Osteocyte (in vitro differentiated cells): ENCODE results near the gene RMC1. TPM values are rescaled to one million over a fixed set of nuclear protein-coding genes. Genes with fewer than 3 reads are reported as not detected.
A peak's percentile ranks its signal among the peaks of the same experiment; 100 is the strongest.

ENCODE experiments used
- DNase-seq: peaks from one replicate; pipeline ENCODE4 v3.0.0; 2021; ENCODE audit warnings: mixed read lengths; ENCODE audit not compliant: unreplicated experiment; ENCODE audit errors: extremely low spot score
- H3K27ac Mint-ChIP-seq: one replicate; pipeline ENCODE4 v1.8.0; 2021; ENCODE audit warnings: mild to moderate bottlenecking, mixed read lengths; ENCODE audit not compliant: unreplicated experiment
- H3K27me3 Mint-ChIP-seq: one replicate; pipeline ENCODE4 v1.8.0; 2021; ENCODE audit warnings: mixed read lengths; ENCODE audit not compliant: unreplicated experiment
- H3K36me3 Mint-ChIP-seq: one replicate; pipeline ENCODE4 v1.8.0; 2021; ENCODE audit warnings: mixed read lengths; ENCODE audit not compliant: unreplicated experiment
- H3K4me1 Mint-ChIP-seq: one replicate; pipeline ENCODE4 v1.8.0; 2021; ENCODE audit warnings: mixed read lengths; ENCODE audit not compliant: unreplicated experiment
- H3K4me3 Mint-ChIP-seq: one replicate; pipeline ENCODE4 v1.8.0; 2021; ENCODE audit warnings: mild to moderate bottlenecking, moderate library complexity, mixed read lengths; ENCODE audit not compliant: unreplicated experiment
- H3K9me3 Mint-ChIP-seq: one replicate; pipeline ENCODE4 v1.8.0; 2021; ENCODE audit warnings: mixed read lengths; ENCODE audit not compliant: unreplicated experiment
- total RNA-seq: library from RNA; stranded (reverse); gene quantifications from 2 replicates; pipeline ENCODE4 v1.2.1, GENCODE V29; 2021
- TF ChIP-seq, protein P1 (sequence below): fragments of 200-600 bp; sonication (generic); IDR thresholded peaks from 2 replicates; pipeline ENCODE4 v1.5.0; 2021; ENCODE audit warnings: antibody characterized with exemption, mild to moderate bottlenecking, moderate library complexity

RMC1 gene
- total RNA-seq, 1 donor from 2014 or later = 25.5 TPM

DNA sequence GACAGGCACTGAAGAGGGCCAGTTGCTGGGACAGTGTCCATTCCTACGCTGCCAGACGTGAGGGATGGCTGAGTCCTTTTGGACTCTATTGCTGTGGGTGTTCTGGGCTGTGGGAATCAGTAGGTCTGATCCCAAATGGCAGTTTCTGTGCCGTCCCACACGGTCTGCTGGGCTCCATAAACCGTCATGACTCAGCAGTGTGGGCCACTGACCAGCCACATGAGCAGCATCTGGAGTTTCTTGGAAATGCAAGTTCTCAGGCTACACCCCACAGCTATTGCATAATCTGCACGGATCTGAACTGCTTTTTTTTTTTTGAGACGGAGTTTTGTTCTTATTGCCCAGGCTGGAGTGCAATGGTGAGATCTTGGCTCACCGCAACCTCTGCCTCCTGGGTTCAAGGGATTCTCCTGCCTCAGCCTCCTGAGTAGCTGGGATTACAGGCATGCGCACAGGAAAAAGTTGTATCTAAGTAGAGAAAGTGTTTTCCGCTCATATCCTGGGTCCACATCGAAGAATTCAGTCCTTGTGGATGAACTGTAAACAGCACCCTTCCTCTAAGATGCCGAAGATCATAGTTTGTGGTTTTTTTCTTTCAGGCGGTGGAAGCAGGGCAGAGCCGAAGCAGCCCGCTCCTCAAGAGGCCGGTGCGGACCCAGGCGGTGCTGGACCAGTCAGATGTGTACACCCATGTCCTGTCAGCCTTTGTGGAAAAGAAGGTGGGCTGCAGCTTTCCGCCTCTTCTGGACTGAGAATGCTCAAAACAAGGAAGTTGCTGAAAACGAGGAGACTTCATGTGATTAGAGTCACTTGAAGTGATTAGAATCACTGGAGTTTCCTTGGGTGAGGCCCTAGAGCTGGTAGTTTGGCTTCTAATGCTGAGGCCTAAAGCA is 25.5 kb downstream of the RMC1 start:
- DNase-seq = no peak
- peaks cover 51% of the 10 kb centered on the region for H3K36me3 Mint-ChIP-seq
- H3K4me3 Mint-ChIP-seq = no peak overlapping the region
- H3K9me3 Mint-ChIP-seq = no peaks in the 10 kb centered on the region
- peak overlapping the region; percentile 47 for H3K27ac Mint-ChIP-seq
- no peaks in the 10 kb centered on the region for H3K27me3 Mint-ChIP-seq
- TF ChIP-seq, protein P1, sequence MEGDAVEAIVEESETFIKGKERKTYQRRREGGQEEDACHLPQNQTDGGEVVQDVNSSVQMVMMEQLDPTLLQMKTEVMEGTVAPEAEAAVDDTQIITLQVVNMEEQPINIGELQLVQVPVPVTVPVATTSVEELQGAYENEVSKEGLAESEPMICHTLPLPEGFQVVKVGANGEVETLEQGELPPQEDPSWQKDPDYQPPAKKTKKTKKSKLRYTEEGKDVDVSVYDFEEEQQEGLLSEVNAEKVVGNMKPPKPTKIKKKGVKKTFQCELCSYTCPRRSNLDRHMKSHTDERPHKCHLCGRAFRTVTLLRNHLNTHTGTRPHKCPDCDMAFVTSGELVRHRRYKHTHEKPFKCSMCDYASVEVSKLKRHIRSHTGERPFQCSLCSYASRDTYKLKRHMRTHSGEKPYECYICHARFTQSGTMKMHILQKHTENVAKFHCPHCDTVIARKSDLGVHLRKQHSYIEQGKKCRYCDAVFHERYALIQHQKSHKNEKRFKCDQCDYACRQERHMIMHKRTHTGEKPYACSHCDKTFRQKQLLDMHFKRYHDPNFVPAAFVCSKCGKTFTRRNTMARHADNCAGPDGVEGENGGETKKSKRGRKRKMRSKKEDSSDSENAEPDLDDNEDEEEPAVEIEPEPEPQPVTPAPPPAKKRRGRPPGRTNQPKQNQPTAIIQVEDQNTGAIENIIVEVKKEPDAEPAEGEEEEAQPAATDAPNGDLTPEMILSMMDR = no peak
- H3K4me1 Mint-ChIP-seq = peaks cover 2% of the 10 kb centered on the region

DNA sequence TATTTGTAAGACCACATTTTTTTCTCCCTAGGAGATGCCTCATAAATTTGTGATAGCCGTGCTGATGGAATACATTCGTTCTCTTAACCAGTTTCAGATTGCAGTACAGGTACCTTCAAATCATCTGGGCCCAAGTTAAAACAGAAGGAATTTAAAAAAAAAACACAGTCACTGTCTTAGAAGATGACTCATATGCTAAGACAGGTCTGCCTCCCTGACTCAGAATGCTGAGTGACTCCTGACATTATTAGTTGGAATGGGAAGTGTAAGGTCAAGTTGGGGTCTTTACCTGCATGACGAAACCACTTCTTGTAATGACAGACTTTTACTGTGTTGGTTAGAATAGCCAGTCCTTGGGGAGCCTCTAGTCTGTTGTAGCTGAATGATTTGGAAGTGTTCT is 26.3 kb downstream of the RMC1 start:
- no peak overlapping the region for H3K4me3 Mint-ChIP-seq
- no peaks in the 10 kb centered on the region for H3K9me3 Mint-ChIP-seq
- TF ChIP-seq, protein P1 = no peak
- H3K27me3 Mint-ChIP-seq = no peaks in the 10 kb centered on the region
- no peak for DNase-seq
- H3K36me3 Mint-ChIP-seq = peaks cover 54% of the 10 kb centered on the region
- H3K4me1 Mint-ChIP-seq = no peaks in the 10 kb centered on the region
- no peak overlapping the region for H3K27ac Mint-ChIP-seq

DNA sequence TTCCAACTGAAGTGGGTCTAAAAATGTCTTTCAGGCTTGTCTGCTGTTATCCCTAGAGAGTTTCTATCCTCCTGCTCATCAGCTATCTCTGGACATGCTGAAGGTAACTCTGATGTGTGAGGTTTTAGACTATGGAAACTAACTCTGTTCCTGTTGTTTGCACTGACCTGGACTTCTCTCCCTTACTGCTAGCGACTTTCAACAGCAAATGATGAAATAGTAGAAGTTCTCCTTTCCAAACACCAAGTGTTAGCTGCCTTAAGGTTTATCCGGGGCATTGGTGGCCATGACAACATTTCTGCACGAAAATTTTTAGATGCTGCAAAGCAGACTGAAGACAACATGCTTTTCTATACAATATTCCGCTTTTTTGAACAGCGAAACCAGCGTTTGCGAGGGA is 26.9 kb downstream of the RMC1 start:
- no peaks in the 10 kb centered on the region for H3K9me3 Mint-ChIP-seq
- TF ChIP-seq, protein P1 = no peak
- no peaks in the 10 kb centered on the region for H3K27me3 Mint-ChIP-seq
- no peak overlapping the region for H3K27ac Mint-ChIP-seq
- no peak overlapping the region for H3K4me3 Mint-ChIP-seq
- no peaks in the 10 kb centered on the region for H3K4me1 Mint-ChIP-seq
- DNase-seq = no peak
- peaks cover 58% of the 10 kb centered on the region for H3K36me3 Mint-ChIP-seq

DNA sequence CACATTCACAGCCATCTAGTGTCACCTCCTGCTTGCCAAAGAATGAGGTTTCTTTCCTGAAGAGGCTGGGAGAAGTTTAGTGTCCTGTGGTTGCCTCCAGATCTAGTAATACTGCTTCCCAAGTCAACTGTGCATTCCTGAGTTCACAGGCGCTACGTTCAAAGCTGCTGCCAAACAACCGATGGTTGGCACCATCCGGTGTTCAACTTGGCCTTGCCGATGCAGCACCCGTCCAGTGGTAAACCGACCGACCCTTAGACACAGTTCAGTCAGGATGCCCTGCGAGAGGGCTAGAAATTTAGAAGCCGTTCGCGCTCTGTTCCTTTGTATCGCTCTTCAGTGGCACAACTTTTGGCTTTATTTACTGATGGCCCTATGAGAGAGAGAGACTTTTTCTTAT is 28.6 kb downstream of the RMC1 start:
- no peaks in the 10 kb centered on the region for H3K27me3 Mint-ChIP-seq
- TF ChIP-seq, protein P1 = no peak
- H3K27ac Mint-ChIP-seq = no peak overlapping the region
- peaks cover 1% of the 10 kb centered on the region for H3K4me1 Mint-ChIP-seq
- H3K36me3 Mint-ChIP-seq = peaks cover 66% of the 10 kb centered on the region
- no peak for DNase-seq
- H3K9me3 Mint-ChIP-seq = no peaks in the 10 kb centered on the region
- no peak overlapping the region for H3K4me3 Mint-ChIP-seq

DNA sequence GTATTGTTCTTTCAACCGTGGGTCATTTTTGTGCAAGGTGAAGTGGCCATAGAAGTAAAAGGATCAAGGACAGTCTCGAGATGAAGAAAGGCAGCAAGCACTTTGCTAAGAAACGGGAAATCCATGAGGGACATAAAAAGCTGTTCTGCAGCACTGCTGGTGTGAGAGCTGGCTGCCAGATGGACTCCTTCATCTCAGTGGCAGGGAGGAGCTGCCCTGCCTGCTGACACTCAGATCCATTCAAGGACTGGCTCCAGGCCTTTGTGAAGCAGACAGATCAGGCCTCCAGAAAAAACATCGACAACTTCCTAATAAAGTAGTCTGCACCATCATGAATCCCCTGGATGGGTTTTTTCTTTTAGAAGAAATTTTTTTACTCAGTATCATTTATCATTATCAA is 29.5 kb downstream of the RMC1 start:
- no peak overlapping the region for H3K27ac Mint-ChIP-seq
- H3K36me3 Mint-ChIP-seq = peaks cover 66% of the 10 kb centered on the region
- TF ChIP-seq, protein P1 = no peak
- H3K9me3 Mint-ChIP-seq = no peaks in the 10 kb centered on the region
- peaks cover 1% of the 10 kb centered on the region for H3K4me1 Mint-ChIP-seq
- no peak for DNase-seq
- H3K4me3 Mint-ChIP-seq = no peak overlapping the region
- H3K27me3 Mint-ChIP-seq = no peaks in the 10 kb centered on the region
